SK-N-SH (cell line): ENCODE results near the gene TFAP2A.

ENCODE experiments used
- CTCF ChIP-seq: fragments of 200-600 bp; sonication (generic); IDR thresholded peaks from 2 replicates; pipeline ENCODE4 v1.6.1; 2017; ENCODE audit warnings: antibody characterized with exemption, mild to moderate bottlenecking, moderate library complexity
- ELF1 ChIP-seq: IDR thresholded peaks from 2 replicates; pipeline ENCODE4 v1.4.0; 2012
- EP300 ChIP-seq, 2 experiments: IDR thresholded peaks; 2 replicates each; pipeline versions ENCODE4 v1.4.0 to v1.6.1; 2012; ENCODE audit warnings: borderline replicate concordance in 1 of 2, low read depth in 1 of 2, low read length in 1 of 2
- EZH2phosphoT487 ChIP-seq: fragments of 200-600 bp; sonication (generic); IDR thresholded peaks from 2 replicates; pipeline ENCODE4 v1.6.1; 2017; ENCODE audit warnings: low read depth, mixed run types, mild to moderate bottlenecking, antibody characterized with exemption, moderate library complexity, borderline replicate concordance
- POLR2AphosphoS5 ChIP-seq: IDR thresholded peaks from 2 replicates; pipeline ENCODE4 v1.6.1; 2012; ENCODE audit warnings: low read depth, low read length
- RFX5 ChIP-seq: IDR thresholded peaks from 2 replicates; pipeline ENCODE4 v1.6.1; 2012; ENCODE audit warnings: mild to moderate bottlenecking, improper control_type of control experiment, low read length
- SMC3 ChIP-seq: IDR thresholded peaks from 2 replicates; pipeline ENCODE4 v1.6.1; 2012; ENCODE audit warnings: low read depth, low read length, improper control_type of control experiment
- TF ChIP-seq, protein P1 (sequence below): IDR thresholded peaks from 2 replicates; pipeline ENCODE4 v1.4.0; 2012; ENCODE audit warnings: low read depth, borderline replicate concordance
- TF ChIP-seq, protein P2 (sequence below): fragments of 150-350 bp; IDR thresholded peaks from 2 replicates; pipeline ENCODE4 v1.6.1; 2016; ENCODE audit warnings: mild to moderate bottlenecking, low read depth, low read length

DNA sequence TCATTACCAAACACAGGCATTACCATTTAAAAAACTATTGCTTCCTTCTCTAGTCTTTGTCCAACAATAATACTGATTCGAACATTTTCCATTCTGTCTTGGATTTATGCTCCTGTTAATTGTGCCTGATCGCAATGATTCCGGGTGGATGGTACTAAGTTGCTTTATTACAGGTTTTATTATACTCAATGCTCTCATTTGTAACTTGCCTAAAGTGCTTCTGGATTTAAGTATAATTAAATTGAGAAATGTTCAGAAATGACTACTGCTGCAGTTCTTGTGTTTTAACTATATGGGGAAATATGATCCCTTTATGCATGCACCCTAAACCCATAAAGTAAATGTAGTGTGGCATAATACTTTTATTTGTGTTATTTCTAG, 7.2 kb downstream of the TFAP2A start:
- no peak for TF ChIP-seq POLR2AphosphoS5
- no peak for TF ChIP-seq CTCF
- TF ChIP-seq EP300 (IDR thresholded peaks at IDR 0.05; ENCODE audit: borderline replicate concordance in 1 of 2, low read depth in 1 of 2, low read length in 1 of 2): no peak
- no peak for TF ChIP-seq EZH2phosphoT487
- no peak for TF ChIP-seq SMC3
- TF ChIP-seq, protein P1, sequence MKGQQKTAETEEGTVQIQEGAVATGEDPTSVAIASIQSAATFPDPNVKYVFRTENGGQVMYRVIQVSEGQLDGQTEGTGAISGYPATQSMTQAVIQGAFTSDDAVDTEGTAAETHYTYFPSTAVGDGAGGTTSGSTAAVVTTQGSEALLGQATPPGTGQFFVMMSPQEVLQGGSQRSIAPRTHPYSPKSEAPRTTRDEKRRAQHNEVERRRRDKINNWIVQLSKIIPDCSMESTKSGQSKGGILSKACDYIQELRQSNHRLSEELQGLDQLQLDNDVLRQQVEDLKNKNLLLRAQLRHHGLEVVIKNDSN: no peak
- no peak for TF ChIP-seq ELF1
- TF ChIP-seq, protein P2, sequence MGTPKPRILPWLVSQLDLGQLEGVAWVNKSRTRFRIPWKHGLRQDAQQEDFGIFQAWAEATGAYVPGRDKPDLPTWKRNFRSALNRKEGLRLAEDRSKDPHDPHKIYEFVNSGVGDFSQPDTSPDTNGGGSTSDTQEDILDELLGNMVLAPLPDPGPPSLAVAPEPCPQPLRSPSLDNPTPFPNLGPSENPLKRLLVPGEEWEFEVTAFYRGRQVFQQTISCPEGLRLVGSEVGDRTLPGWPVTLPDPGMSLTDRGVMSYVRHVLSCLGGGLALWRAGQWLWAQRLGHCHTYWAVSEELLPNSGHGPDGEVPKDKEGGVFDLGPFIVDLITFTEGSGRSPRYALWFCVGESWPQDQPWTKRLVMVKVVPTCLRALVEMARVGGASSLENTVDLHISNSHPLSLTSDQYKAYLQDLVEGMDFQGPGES: no peak
- TF ChIP-seq RFX5: no peak
